ENCODE measurements around the gene ELP6.

DNA sequence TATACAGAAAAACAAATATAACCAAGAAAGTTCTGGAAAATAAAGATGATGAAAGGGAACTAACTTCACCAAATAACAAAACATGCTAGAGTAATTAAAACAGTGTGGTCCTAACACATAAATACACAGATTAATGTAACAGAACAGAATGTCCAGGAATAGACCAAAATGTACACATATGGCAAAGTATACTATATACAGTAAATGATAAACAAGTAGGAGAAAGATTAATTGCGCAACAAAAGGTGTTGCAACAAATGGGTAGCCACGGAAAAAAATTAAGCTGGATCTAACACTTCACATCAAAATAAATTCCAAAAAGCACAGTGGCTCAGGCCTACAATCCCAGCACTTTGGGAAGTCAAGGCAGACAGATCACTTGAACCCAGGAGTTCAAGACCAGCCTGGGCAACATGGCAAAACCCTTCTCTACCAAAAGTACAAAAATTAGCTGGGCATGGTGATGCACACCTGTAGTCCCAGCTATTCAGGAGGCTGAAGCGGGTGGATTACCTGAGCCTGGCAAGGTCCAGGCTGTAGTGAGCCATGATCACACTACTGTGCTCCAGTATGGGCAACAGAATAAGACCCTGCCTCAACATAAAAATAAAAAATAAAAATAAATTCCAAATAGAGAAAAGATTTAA is 57.6 kb downstream of the ELP6 start:
- TF ChIP-seq CTCF (IDR thresholded peaks at IDR 0.05) (no peak), POLR2A (IDR thresholded peaks at IDR 0.05) (no peak)
